Kidney glomerular epithelial cell (primary cell): ENCODE measurements around the gene JTB.

Experiments
- DNase-seq: peaks from one replicate; lab custom pipeline; 2025; lab: John Stamatoyannopoulos, UW

JTB gene

DNA sequence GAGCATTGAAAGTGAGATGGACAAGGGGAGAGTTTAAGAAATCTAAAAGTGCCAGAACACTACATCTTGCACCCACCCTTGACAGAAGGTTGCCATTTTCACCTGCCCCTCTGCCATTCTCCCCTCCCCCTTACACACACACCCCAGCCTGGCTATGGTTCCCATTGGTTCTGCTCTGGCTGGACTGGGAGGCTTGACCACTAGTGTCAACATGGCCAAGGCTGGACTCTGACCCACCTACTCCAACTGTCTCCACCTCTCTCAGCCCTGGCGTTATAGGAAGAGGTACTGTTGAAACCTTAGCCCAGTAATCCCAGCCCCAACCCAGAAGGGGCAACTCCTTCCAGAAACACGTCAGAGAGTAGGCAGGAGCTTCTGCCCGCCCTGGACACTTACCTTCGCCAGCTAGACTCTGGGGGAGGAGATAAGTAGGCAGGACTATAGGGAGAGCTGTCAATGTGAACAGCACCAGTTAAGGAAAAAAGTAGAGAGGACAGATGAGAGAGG, 23.6 kb downstream of the JTB start:
- no peak for DNase-seq

- no peak for DNase-seq
These were observed 25.7 kb downstream of the JTB start for GRCh38 chr1:153951801-153952200.

GRCh38 chr1:153951183-153951582, 26.3 kb downstream of the JTB start:
- DNase-seq: no peak

DNA sequence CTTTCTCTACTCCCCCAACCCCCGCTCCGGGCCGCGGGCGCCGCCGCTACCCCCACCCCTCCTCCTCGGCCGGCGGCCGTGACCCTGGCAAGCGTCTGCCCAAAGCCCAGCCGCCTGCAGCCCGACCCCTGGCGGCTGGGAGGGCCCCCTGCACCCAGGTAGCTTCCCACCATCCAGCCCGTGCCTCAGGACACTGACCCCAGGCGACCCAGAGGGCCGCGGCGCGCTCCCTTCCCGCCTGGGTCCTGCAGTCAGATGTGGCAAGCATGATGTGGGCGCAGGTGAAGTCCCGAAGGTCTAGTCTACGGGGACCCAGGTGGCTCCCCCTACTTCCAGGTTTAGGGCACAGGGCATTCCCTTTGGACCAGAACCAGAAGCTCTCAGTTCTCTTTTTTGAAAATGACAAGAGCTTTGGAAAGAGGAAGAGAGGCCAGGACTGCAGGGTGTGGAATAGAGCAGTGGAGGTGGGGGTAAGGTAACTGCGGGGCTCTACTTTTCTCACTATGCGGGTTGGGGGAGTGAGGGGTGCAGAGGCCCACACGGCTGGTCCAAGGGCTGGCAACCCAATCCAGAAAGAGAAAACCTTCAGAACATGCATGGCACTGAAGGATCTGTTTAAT, 30.7 kb downstream of the JTB start, which contains the start of gene DENND4B:
TSS of gene DENND4B (minus strand) at position 97 of the 620 bp plus-strand sequence. CDS start 2,344 bp downstream, outside the sequence.
- DNase-seq: peak; percentile 57

DNA sequence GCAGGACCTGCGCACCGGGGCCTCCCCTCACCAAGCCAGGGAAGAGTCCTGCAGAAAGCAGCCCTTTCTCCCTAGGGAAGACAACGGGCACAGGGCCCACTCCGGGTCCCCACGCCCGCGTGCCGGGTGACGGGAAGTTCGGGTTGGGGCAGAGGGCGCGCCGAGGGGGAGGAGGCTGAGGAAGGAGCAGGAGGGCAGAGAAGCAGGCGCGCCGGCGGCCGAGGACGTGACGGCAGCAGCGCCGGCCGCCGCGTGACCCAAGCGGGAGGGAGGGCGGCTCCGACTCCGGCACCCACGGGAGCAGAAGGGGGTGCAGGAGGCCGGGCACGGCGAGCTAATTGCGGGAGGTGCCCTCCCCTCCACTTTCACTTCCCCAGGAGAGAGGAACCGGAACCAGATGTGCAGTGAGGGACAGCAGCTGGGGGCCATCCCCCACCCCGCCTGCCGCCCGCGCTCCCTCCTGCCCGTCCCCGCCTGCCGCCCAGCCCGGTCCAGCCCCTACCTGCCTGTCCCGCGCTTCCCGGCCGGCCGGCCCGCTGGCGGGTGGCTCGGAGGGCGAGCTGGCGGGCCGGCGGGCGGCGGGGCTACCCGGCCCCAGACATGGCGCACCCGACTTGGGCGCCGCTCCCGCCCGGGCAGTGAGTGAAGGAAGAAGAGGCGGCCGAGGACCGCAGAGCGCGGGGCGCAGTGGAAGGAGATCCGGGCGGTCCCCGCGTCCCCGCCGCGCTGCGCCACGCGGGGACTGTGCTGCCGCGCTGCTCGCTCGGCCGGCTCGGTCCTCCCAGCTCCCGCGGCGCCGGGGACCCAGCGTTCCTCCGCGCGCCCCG, 31.5 kb downstream of the JTB start:
- DNase-seq: no peak

DNA sequence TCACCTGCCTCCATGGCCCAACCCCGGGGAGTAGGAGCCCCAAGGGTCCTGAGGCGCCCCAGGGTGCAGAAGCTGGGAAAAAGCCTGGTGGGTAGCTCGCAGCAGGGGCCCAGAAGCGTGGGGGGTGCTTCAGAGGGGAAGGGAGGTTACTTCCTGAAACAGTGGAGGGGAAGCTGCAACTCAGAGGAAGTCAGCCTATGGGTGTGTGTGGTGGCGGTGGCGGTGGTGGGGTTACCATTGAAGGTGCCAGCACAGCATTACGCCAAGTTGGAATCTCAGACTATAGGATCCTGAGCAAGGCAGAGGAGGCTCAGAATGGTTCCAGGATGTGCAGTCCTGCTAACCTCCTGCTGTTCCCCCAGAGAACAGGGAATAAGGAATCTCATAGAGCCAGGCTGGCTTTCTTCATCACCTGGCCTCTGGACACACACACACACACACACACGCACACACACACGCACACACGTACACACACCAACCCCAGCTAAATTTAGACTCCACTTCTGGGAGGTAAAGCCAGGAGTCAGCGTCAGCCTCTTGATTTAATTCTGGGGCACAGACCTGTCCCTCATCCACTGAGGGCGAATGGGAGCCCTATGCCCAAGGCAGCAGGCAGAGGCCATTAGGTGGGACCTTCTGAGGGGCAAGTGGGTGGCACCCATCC, 32.2 kb downstream of the JTB start:
- no peak for DNase-seq

GRCh38 chr1:153944827-153945117, 32.7 kb downstream of the JTB start:
- no peak for DNase-seq

DNA sequence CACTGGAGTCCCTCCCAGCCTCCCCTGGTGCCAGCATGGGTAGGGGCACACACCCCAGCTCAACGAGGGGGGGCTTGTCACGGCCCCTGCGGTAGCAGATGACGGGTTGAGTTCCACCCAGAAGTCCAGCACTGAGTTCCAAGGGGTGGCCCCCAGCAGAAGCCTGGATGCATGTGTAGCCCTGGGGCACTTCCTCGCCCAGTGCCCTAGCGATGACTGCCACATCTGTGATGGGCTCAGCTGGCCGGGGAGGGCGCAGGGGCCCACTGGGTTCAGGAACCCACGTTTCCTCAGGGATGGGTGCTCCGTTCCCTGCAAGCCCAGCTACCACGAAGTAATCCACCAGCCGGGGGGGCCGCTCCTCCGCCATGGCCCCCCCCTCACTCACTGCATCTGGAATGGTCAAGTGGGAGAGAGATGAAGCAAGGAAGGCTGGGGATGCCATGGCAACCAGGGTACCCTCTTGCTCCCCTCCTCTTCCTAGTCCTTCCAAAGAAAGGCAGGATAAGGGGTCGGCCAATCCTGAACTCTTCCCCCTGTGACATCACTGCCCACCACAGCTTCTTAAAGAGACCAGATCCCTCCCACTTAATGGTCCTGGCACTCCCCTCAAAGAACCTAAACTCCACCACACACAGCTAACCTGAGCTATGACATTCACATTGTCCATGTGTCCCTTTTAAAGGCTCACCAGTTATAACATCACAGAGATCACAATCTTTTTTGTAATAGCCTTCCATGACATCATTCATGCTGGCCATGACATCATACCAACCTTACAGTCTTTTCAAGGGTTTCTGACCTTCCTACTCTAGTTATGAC, 33.3 kb downstream of the JTB start:
- DNase-seq: no peak

DNA sequence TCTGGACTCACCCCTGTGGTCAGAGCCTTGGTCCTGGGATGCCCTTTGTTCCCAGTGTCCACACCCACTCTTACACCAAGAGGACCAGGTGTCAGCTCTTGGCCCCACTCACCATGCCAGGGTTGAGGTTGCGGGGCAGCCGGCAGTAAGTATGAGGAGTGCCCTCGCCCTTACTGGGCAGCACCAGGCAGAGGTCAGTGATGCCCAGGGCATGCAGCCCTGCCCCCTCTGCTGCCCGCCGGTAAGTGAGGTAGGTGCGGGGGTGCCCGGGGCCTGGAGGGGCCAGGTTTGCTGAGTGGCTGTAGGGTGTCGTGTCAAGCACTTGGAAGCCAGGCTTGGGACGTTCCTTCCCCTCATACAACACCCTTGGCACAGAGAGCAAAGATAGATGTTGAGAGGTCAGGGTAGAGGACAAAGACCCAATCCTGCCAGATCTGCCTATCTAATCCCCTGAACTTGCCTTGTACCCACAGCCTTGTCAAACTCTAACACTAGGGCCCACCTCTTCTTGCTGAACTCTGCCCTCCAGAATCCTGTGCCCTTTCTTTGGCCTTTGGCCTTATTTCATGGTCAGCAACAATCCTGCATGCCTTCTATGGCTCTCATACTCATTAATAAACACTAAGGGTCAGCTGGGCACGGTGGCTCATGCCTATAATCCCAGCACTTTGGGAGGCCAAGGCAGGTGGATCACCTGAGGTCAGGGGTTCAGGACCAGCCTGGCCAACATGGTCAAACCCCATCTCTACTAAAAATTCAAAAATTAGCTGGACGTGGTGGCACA, 34.5 kb downstream of the JTB start:
- no peak for DNase-seq

DNA sequence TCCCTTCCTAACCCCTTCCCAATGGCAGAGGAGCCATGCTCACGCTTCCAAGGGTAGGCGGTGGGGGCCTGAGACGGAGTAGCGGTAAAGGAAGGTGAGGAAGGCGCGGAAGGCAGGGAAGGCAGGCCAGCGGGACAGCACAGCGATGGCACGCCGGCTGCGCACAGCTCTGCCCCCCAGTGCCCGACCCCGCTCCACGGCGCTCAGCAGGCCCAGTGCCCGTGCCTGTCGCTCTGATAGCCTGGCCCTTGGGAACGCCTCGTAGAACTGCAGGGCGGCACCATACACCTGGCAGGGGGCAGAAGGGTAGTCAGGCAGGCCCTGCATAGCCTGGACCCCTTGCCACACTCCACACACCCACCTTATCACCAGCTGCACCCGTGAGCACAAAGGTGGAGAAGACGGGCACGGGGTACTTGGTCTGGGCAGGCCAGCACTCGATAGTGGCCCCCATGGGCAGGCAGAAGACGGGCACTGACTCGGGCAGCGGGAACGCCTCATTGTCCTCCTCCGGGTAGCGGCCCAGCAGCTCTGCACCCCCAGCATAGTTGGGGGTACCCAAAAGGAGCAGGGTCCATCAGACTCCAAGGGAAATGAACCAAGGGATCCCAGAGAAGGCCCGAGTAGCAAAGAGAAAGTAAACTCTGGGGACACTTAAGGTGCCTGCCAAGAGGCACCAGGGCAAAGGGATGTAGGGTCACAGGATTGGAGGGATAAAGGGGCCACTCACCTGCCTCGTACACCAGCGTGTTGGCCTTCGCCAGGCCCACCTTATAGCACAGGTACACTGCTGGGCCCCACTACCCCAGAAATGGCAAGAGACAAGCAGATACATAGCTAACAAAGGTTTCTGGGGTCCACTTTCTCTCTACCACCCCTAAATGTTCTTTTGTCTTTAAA, 35.4 kb downstream of the JTB start:
- DNase-seq: no peak

GRCh38 chr1:153940756-153941155, 36.7 kb downstream of the JTB start:
- no peak for DNase-seq

DNA sequence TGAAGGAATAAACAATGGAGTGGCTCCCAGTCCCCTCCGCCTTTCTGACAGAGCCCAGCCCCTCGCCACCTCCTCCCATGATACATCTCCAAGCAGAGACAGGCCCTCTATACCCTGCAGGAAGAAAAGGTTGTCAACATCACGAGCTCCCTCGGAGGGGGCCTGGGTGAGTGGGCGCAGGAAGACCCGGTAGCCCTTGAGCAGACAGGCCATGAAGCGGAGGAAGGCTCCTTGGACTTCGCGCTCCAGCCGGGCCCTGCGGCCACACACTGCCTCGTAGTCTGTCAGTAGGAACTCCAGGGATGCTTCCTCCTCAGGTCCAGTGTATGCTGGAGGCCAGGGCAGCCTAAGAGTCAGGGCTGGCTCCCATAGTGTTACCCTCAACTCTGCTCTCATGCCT, 38.0 kb downstream of the JTB start:
- DNase-seq: no peak

GRCh38 chr1:153938996-153939395, 38.5 kb downstream of the JTB start:
- DNase-seq: no peak

DNA sequence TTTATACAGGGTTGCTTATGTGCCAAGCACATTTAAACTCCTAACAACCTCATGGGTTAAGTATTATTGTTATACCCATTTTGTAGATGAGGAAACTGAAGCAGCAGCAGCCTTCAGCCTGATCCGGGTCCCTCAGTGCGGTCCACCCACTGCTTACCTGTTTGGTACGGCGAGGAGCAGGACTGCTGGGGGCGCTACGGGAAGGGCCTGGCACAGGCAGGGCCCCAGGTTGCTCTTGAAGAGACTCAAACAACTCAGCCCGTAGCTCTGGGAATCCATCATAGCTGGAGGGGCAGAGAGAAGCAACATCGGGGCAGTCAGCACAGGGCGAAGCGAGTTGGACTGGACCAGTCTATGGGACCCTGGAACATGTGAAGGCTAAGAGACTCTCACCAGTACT, 40.1 kb downstream of the JTB start:
- no peak for DNase-seq

DNA sequence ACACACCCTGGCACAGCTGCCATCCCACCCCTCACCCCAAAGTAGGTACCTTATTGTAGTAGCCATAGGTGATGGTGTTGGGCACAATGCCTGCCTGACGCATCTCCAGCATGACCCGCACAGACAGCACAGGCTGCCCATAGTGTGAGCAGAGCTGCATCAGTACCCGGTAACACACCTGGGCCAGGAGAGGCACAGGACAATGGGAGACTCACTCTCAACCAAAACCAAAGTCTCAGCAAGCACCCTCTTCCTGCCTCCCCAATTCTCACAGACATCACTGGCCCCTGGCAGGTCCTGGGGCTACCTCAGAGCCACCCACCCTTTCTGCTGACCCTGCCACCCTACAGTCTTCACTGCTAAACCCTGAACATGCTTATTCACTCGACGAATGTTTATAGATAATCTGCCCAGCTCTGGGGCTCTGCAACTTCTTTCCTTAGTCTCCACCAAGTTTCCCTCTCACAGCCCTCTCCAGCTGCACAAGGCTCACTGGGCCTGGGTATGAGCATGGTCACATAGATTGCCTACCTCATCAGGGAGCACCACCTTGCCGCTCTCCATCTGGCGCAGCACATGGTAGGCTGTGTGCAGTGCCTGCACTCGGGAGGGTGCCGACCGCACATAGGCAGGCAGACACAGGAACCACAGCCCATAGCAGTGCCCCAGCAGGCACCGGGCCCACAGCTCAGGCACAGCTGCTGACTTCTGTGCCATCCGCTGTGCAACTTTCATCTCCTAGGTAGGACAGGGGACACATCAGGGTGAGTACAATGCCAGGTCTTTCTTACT, 41.3 kb downstream of the JTB start:
- DNase-seq: no peak

- DNase-seq: no peak
These were observed 42.7 kb downstream of the JTB start for GRCh38 chr1:153934746-153935145.

DNA sequence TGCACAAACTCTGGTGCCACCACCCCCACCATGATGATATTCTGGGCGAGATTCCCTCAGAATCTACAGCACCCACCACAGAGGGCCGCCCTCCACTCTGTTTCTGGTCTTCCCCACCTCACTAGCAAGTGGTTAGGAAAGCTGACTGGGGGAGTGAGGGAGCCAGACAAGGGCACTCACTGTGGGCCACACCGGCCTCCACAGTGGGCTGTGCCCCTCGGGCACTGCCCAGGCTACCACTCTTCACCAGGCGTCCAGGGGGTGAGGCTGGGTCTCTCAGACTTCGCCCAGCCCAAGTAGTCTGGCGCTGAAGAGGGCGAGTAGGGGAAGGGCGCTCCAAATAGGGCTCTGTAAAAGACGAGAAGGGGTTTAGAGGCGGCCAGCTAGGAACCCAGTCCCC, 43.5 kb downstream of the JTB start:
- no peak for DNase-seq

DNA sequence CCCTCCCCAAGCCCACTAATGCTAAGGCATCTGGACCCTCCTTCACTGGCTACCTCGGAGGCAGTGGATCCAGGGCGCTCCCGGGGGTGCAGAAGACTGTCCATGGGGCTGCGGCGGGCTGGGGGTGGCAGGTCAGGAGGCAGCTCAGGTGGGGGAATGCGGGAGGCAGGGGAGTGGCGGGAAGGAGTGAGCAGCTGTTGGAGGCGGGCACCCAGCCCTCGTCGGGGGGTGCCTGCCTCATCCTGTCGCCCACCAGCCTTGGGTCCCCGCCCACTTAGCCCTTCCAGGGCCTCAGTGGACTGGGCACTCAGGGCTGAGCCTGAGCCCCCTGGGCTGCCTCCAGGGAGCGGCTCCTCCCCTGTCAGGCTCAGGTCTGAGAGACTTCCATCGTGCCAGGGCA, 44.0 kb downstream of the JTB start:
- no peak for DNase-seq
